ENCODE data around the gene GYS2.

Gene GYS2

DNA sequence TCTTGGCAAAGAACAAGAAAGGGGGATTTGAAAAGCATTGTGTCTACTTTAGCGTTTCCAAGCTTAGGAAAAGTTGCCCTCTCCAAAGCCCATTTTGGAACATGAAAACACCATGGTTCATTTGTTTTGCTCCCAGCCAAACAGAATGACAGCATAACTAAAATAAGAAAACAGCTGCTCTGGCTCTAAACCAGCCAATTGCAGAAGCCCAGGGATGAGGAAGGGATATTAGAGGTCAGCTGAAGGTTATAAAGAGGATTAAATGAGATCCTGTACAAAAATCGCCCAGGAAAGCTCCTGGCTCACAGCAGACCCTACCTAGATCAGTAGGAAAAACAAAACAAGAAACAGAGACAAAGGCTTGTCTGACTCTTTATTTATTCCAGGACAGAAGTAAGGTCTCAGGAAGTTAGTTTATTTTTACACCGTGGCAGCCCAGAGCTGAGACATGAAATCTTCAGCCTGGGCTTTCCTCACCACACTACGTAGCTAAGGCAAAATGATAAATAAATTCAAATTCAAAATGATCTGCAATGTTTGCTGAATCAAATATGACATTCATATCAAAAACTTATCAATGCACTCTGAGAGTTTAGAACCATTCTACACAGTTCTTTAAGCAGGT is 52.7 kb downstream of the GYS2 start:
- no peak for DNase-seq

- DNase-seq, result no peak
Measured at GRCh38 chr12:21547437-21547836, 57.2 kb downstream of the GYS2 start.

- no peak for DNase-seq
Measured at GRCh38 chr12:21546716-21547115, 57.9 kb downstream of the GYS2 start.

DNA sequence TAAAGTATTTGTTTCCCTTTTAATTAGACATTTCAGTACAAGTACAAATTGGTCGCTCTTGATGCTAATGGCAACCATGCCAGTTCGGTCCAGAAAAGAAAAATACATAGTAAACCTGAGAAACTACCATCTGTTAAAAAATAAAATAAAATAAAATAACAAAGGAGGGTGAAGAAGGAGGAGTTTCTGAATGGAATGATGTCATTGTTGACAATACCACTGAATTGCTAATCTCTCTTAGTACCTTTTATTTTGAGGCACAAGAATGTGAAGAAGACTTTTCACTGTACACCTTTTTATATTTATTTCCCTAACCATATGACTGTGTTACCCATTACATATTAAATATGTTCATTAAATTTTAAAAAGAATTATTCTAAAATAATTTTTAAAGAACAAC is 59.1 kb downstream of the GYS2 start:
- DNase-seq, result no peak

- DNase-seq, result no peak
Measured at GRCh38 chr12:21543151-21543550, 61.5 kb downstream of the GYS2 start.

DNA sequence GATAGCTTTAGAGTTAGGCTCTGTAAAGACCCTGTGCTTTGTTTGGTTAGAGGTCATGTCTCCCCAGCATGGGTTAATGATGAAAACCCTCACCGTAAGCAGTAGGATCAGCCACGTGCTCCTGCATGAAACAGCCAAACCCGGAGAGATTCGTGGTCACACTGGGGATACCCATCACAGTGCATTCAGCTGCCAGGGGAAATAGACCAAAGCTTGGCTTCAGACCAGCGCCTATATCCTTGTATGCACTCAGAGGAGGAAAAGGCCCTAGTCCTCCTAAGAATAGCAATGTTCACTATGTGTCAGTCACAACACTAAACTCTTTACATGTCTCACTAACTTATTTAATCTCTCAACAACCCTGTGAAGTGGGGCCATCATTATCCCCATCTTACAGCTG is 62.2 kb downstream of the GYS2 start:
- no peak for DNase-seq

DNA sequence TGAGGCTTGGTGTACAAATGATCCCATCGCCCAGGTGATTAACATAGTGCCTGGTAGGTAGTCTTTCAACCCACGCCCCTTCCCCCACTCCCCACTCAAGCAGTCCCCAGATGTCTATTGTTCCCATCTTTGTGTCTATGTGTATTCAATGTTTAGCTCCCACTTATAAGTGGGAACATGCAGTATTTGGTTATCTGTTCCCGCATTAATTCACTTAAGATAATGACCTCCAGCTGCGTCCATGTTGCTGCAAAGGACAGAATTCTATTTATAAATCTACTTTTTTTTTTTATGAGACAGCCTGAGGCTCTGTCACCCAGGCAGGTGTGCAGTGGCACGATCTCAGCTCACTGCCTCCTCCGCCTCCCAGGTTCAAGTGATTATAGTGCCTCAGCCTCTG is 62.9 kb downstream of the GYS2 start:
- no peak for DNase-seq

DNA sequence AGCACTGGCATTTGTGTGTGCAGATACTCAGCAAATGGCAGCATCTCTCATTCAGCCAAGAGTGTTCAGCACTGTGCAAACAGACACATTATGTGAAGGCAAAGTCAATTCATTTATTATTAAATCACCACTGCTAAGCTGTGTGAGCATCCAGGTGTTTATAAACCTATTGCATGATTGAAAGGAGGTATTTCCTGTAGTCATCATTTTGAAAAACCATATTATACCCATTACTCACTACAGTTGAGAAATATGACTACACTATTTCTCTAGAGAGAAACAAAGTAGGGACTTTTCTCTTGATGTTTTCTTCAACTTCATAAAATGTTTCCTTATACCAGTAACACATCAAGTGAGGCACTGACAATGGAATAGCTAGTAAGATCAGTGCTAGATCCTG is 64.8 kb downstream of the GYS2 start:
- DNase-seq, result no peak

- DNase-seq, result no peak
Measured at GRCh38 chr12:21538061-21538653, 66.5 kb downstream of the GYS2 start.

- no peak for DNase-seq
Measured at GRCh38 chr12:21529456-21529855, 75.2 kb downstream of the GYS2 start.

- no peak for DNase-seq
Measured at GRCh38 chr12:21528953-21529352, 75.7 kb downstream of the GYS2 start.

DNA sequence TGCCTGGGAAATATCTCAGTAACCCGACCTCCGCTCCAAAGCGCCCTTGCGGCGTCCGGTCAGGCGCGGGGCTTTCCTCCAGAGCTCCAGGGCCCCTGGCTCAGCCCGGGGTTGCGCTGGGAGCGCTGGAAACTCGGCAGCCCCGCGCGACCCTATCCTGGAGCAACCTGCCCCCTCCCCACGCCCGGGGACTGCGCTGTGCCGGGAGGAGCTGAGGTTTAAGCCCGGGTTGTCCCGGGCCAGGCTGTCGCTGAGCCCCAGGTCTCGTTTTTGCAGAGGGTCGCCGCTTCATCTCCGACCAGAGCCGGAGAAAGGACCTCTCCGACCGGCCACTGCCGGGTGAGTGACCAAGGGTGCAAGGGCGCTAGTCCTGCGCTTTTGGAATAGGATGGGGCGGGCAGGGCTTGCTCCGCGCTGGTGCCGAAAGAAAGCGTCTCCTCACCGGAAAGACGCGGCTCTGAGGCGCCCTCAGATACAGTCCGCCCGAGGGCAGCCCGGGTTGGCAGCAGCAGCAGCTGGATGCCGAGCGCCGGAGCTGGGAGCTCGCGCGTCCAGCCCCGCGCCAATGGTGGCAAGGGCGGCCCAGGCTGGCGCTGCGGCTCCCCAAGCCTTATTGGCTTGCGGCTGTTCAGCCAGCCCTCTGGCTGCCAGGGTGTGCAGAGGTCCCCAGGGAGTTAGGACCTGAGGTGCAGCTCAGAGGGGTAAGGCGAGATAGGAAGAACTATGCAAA is 77.0 kb downstream of the GYS2 start:
- DNase-seq, result peak; percentile 43 to 56

DNA sequence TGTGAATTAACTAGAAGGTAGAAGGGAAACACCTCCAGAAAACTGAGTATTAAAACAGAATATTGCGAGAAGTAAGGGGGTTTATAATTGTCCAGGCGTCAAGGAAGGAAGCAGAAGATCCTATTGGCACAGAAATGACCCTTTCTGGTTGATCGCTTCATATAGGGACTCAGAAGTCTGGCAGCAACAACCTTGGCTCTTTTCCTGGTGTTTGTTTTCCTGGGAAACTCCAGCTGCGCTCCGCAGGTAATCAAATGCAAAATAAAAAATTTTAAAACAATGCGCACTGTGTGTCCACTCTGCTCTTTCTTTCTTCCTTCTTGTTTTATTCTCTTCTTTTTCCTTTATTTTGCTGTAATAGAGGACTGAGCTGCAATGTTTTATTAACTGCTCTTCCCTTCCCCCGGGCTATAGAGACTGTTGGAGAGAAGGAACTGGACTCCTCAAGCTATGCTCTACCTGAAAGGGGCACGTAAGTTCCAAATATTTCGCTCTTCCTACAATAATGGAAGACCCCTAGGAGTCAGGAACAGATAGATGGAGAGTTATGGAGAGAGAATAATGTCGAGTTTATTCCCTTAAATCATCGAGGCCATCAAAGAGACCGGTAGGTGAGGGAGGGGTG is 77.8 kb downstream of the GYS2 start:
- no peak for DNase-seq

GRCh38 chr12:21526053-21526452 is 78.6 kb downstream of the GYS2 start, which contains the start of gene SPX:
TSS of gene SPX (plus strand) at chr12:21526296. CDS start at chr12:21526473, 177 bp downstream.
- DNase-seq, result no peak

- DNase-seq, result no peak
Measured at GRCh38 chr12:21523148-21523547, 81.5 kb downstream of the GYS2 start.

DNA sequence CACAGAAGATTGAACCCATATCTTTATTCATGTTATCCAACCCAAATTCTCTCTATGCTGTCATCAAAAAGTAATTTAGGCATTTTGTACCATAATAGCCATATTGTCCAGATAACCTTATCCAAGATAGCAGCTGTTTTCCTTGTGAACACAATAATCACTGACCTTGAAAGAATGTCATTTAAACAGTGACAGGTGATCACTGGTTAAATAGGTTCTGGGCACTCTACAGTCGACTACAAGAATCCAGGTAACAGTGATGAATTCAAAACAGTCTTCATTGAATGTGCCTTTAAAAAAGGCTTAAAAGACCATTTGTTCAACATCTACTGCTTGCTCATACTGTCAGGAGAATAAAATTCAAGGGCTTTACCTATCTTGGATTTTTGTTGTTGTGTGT is 83.1 kb downstream of the GYS2 start:
- DNase-seq, result no peak

DNA sequence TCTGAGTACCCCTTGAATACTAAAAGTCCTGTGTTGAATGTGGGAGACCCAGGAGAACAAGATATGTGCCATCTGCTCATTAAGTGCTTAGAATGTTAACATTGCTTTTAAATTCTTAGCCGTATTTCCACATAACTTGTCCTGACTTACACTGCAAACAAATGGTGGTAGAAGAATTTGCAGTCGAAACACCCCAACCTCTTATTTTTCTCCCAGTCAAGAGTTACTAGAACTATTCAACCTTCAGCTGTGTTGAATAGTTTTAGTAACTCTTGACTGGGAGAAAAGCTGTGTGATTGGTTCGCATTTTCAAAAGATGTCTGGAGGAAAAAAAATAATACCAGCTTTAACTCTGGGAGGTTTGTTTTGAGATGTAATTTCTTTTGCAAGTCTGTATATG is 86.2 kb downstream of the GYS2 start:
- no peak for DNase-seq

GRCh38 chr12:21516281-21516680 is 88.4 kb downstream of the GYS2 start:
- no peak for DNase-seq

- no peak for DNase-seq
Measured at GRCh38 chr12:21509768-21510167, 94.9 kb downstream of the GYS2 start.

DNA sequence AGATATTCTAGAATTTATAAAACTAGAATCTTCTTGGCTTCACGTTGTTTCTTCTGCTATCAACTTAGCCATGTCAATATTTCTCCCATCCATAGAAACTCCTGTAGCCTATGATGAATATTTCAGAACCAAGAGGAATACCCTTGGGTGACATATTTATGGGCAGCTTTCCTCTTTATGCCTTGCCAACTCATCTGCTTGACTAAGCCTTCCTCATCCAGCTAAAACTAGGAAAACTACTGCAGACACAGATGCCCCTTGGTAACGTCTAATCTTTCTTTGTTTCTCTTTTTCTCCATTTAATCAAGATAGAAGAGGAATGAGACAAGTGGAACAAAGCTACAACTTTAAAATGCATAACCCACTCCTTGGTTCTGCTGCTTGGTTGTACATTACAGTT is 96.8 kb downstream of the GYS2 start:
- DNase-seq, result no peak

DNA sequence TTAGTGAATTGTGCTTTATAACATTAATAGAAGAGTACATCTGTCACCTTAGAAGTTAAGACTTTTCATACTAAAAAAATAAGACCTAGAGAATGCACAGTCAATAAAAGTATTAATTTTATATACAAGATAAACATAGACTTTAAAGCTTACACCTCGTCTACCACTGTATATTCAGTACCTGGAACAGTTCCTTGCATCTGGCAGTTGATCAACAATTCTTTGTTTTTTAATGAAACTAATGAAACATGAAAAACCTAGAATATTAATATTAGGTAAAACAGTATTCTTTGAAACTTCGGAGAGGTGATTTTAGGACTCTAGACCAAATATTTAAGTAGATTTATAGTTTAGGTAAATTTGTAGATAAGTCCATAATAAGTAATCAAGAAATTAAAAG is 98.8 kb downstream of the GYS2 start:
- no peak for DNase-seq

- no peak for DNase-seq
Measured at GRCh38 chr12:21502872-21503271, 101.8 kb downstream of the GYS2 start.

- peak; percentile 33 to 40 for DNase-seq
Measured at GRCh38 chr12:21502164-21502496, 102.5 kb downstream of the GYS2 start.
